ENCODE results near the gene COA3.

Gene COA3

DNA sequence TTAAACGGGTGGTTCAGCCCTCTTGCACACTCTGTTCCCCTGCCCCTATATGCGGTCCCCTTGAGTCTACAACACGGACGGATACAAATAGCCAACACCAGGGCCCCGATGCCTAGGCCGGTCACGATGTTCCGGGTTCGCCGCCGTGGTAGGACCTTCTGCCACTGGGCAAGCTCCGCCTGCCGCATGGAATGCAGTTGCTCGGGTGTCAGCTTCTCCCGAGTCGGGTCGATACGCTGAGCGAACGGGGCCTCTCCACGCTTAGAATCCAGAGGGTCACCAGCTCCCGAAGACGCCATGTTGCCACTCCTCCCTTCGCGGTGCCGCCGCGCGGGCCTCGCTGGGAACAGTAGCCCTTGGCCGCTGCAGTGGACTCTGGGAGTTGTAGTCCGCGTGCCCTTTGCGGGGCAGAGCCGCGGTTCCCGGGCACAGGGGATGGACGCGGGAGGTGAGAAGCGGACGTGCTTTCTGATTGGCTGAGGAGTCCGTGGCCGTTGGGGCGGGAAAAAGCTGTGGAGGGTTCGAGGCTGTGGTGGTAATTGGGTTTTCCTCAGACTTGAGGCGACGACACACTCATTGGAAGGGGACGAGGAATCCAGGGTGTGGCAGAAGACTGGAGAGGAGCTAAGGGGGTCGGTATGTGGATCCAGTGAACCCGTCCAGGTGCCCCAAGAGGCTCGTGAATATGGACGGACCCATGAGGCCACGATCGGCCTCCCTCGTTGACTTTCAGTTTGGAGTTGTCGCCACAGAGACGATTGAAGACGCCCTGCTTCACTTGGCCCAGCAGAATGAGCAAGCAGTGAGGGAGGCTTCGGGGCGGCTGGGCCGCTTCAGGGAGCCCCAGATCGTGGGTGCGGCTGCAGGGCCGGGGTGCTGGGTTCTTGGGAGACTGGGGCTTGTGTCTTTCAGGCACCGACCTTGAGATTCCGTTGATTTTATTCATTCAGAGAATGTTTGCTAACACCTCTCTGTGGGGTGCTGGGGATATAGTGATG, at the start of gene COA3, which contains the start of gene CNTD1:
COA3 (minus strand) TSS at position 322 of the 998 bp plus-strand sequence; CDS start at position 299, 23 bp downstream.
CNTD1 (plus strand) TSS at position 479 of the 998 bp plus-strand sequence; CDS start at position 686, 207 bp downstream.
- TF ChIP-seq CTCF (IDR thresholded peaks at IDR 0.05; ENCODE audit: control insufficient read depth, extremely low read depth, insufficient read depth) = no peak
- peak; percentile 56 for DNase-seq (ENCODE audit: low read depth)
- peak within 1 kb of the TSS; percentile 99 for H3K4me3 ChIP-seq (ENCODE audit: low read depth, low read length)

- DNase-seq (ENCODE audit: low read depth) = no peak
- H3K4me3 ChIP-seq (ENCODE audit: low read depth, low read length) = no peak overlapping the region
- TF ChIP-seq CTCF (IDR thresholded peaks at IDR 0.05; ENCODE audit: control insufficient read depth, extremely low read depth, insufficient read depth) = no peak
These were observed 49.6 kb upstream of the COA3 start for GRCh38 chr17:42848093-42848492.

DNA sequence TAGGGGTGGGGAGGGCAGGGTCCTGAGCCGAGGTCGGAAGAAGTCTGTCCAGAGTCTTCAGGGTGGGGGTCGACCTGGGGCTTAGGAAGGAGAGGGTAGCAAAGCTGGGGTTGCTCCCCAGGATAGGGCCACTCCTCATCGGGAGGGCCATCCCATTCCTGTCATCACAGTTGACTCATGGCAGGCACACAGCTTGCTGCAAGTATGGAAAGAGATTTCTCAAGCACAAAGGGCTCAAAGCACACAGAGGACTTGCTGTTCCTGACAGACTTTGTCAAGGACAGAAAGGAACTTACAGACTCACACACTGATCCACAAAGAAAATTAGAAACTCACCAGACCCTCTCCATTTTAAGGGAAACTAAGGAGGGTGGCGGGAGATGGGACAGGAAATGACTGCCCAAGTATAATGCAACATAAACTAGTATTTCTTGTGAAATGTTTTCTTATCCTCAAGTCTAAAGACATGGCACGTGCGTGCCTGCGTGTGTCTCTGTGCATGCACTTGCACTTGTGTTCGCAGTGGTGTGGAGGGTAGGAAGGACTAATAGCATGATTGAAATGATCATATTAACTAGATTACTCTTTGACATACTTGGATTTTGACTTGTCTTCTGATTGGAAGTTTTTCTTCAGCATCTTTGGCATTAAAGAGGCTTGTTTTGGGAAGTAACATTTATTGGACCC, 48.2 kb upstream of the COA3 start:
- no peak for DNase-seq (ENCODE audit: low read depth)
- no peak overlapping the region for H3K4me3 ChIP-seq (ENCODE audit: low read depth, low read length)
- no peak for TF ChIP-seq CTCF (IDR thresholded peaks at IDR 0.05; ENCODE audit: control insufficient read depth, extremely low read depth, insufficient read depth)

GRCh38 chr17:42845918-42846593, 47.6 kb upstream of the COA3 start:
- DNase-seq (ENCODE audit: low read depth) = no peak

DNA sequence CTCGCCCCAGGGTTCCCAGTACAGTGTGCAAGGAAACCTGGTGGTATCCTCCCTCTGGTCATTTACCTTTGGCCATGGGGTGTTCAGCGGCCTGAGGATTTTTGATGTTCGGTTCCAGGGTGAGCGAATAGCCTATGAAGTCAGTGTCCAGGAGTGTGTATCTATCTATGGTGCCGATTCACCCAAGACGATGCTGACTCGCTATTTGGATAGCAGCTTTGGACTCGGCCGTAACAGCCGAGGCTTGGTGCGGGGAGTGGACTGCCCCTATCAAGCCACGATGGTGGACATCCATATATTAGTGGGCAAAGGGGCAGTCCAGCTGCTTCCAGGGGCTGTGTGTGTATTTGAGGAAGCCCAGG, 47.0 kb upstream of the COA3 start:
- no peak for TF ChIP-seq CTCF (IDR thresholded peaks at IDR 0.05; ENCODE audit: control insufficient read depth, extremely low read depth, insufficient read depth)
- DNase-seq (ENCODE audit: low read depth) = no peak
- no peak overlapping the region for H3K4me3 ChIP-seq (ENCODE audit: low read depth, low read length)

More at GRCh38 chr17:42845918-42846593, 47.6 kb upstream of the COA3 start:
- H3K4me3 ChIP-seq (ENCODE audit: low read depth, low read length) = no peak overlapping the region
- no peak for TF ChIP-seq CTCF (IDR thresholded peaks at IDR 0.05; ENCODE audit: control insufficient read depth, extremely low read depth, insufficient read depth)

DNA sequence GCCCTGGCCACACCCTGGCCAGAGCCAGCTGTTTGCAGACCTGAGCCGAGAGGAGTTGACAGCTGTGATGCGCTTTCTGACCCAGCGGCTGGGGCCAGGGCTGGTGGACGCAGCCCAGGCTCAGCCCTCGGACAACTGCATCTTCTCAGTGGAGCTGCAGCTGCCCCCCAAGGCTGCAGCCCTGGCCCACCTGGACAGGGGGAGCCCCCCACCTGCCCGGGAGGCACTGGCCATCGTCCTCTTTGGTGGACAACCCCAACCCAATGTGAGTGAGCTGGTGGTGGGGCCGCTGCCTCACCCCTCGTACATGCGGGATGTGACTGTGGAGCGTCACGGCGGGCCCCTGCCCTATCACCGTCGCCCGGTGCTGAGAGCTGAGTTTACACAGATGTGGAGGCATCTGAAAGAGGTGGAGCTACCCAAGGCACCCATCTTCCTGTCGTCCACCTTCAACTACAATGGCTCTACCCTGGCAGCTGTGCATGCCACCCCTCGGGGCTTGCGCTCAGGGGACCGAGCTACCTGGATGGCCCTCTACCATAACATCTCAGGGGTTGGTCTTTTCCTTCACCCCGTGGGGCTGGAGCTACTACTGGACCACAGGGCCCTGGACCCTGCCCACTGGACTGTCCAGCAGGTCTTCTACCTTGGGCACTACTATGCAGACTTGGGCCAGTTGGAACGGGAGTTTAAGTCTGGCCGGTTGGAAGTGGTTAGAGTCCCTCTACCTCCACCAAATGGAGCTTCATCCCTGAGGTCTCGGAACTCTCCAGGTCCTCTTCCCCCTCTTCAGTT, 46.5 kb upstream of the COA3 start:
- DNase-seq (ENCODE audit: low read depth) = no peak
- H3K4me3 ChIP-seq (ENCODE audit: low read depth, low read length) = no peak overlapping the region
- no peak for TF ChIP-seq CTCF (IDR thresholded peaks at IDR 0.05; ENCODE audit: control insufficient read depth, extremely low read depth, insufficient read depth)

All from LNCaP clone FGC (cell line).